ENCODE measurements around the gene PKNOX2.

The PKNOX2 gene

GRCh38 chr11:125267548-125267947, 103.0 kb downstream of the PKNOX2 start:
- DNase-seq, result no peak

GRCh38 chr11:125268611-125269010, 104.1 kb downstream of the PKNOX2 start:
- no peak for DNase-seq

GRCh38 chr11:125270106-125270505, 105.6 kb downstream of the PKNOX2 start:
- DNase-seq, result no peak

DNA sequence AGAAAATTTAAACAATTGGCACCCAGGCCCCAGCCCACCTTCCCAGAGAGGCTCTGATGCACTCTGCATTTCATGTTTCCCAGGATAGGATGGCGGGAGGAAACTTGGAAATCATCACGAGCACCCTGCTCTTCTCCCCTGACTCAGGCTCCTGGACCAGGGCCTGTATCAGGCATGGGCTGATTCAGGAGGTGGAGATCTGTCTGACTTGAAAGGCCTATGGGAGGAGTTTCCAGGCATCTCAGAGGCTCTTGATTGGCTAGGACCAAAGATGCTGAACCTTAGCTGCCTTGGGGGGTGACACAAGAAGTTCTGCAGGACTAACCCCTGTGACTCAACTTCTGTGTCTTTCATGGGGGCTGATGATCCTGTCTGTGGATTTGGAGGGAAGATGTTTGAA, 106.2 kb downstream of the PKNOX2 start:
- DNase-seq, result no peak

DNA sequence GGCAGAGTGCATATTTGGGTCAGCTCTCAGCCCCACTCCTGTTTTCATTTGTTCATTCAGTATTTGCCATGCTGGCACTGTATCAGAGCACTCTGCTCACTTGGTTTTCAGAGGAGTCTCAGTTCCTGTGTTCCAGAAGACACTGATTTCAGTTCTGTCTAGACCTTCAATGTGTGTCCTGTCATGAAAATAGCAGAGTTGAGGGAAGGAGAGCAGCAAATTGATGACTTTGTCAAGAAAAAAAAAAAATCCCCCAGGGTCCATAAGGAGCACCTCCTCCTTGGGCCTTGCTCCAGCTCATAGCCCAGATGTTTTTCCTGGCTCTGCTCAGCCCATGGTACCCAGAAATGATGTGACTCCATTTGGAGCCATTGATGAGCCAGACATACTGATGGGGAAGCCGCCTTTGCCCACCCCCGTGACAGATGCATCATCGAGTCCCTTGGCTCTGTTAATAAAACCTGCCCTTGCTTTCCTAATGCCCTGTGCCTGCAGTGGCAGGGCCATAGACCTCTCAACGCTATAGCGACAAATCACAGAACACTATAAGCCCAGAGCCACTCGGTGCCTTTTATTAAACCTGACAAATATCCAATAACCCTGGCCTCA, 107.0 kb downstream of the PKNOX2 start:
- DNase-seq, result no peak

DNA sequence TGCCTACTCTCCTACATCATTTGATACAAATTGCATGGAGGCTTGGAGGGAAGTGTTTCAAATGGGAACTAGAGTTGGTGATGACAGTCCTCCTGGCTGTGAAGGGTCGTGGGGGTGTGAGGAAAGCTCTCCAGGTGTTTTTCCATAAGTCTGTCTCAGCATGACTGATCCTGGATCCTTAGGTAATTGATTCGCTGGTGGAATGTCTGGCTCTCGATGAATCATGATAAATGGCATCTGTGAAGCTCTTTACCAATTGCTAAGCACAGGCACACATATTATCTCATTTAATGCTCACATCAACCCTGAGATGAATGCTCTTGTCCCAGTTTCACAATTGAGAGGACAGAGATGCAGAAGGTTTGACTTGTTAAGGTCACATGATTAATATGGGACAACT, 107.5 kb downstream of the PKNOX2 start:
- DNase-seq, result no peak

- DNase-seq, result no peak
Measured at GRCh38 chr11:125272821-125273220, 108.3 kb downstream of the PKNOX2 start.

DNA sequence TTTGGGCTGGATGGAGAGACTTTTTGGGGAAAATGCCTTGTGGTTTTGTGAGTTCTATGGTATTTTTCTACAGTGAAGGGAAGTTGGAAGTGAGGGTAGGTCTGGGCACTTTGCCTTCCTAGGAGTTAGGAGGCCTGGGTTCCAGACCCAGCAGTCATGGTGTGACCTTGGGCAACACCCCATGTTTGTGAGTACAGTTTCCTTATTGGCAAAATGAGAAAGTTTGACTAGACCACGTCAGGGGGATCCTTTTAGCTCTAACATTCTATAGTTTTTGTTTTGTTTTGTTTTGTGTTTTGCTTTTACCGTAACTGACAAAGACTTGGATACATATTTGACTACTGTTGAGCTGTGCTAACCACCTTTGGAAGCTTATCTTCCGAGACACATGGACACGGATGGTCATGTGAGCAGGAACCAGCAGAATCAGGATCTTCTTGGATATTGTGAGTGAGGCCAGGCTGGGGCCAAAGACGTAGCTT, 109.0 kb downstream of the PKNOX2 start:
- DNase-seq, result no peak

- no peak for DNase-seq
Measured at GRCh38 chr11:125274309-125274708, 109.8 kb downstream of the PKNOX2 start.

DNA sequence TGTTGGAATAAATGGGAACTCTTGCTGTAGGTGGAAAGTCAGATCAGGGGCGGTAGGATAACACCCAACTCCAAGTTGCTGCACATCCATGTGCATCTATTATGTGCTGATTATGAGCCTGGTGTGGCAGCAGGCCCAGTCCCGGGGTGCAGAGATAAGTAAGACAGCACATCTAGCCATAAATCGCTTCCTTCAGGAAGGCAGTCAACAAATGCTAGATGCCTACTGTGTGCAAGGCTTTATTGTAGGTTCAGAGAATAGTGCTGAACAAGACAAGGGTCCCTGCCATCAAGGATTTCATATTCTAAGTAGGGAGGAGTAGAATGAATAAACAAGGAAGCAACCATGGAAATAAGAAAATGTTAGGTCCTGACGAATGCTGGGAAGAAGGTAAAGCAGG, 110.2 kb downstream of the PKNOX2 start:
- no peak for DNase-seq

GRCh38 chr11:125275905-125276618, 111.5 kb downstream of the PKNOX2 start:
- DNase-seq, result peak; percentile 2

- no peak for DNase-seq
Measured at GRCh38 chr11:125276619-125276976, 112.0 kb downstream of the PKNOX2 start.

- DNase-seq, result no peak
Measured at GRCh38 chr11:125279676-125280418, 115.3 kb downstream of the PKNOX2 start.

- no peak for DNase-seq
Measured at GRCh38 chr11:125280646-125281045, 116.1 kb downstream of the PKNOX2 start.

DNA sequence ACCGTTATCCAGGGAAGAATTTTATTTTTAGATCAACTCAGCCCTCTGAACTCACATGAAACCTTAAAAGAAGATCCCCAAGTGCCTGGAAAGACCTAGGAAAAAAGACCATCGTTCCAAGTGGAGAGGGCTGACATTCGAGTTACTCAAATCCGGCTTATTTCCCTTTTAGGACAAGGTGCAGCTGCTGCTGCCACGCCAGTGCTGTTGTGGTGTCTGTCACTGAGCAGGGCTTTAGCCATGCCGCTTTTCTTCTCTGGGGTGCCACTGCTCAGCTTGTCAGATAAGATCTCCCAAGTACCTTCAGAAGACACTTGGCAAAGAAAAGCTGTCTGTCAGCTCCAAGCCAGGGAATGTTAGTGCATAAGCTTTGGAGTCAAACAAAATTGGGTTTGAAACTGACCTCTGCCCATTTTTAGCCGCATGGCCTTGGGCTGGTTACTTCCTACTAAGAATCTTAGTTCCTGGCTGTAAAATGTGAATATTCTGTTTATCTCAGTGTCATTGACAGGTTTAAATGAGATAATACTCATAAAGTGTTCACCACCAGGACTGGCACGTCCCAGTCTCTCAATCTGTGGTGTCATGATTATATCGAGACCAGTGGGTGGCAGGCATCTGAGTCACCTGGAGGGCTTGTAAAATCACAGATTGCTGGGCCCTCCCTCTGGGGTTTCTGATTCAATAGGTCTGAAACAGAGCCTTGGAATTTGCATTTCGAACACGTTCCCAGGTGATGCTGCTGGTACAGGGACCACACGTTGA, 117.5 kb downstream of the PKNOX2 start:
- no peak for DNase-seq

- DNase-seq, result no peak
Measured at GRCh38 chr11:125282596-125282914, 118.0 kb downstream of the PKNOX2 start.

DNA sequence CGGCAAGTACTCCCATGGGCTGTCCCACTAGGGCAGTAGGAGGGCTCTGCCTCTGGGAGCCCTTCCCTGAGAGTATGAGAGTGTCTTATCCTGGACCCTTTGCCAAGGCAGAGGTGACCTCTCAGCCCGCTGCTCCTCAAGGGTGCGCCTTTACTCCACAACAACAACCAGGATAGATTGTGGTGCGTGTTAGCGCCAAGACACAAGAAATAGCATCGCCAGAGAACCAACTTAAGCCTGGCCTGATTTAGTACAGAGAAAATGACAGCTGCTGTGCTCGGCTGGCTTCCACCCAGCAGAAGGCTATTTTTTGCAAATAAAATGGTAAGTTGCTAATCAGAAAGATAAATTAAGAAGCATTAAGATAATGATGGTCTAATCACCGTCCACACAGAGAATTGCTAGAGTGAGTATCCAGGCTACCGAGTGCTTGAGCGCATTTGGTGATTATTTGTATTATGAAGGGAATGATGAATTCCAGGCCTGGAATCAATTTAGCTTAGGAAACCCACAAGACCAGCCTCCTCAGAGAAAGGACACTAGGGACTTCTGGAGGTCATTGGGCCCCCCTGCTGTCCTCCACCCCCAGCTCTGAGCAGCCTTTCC, 119.8 kb downstream of the PKNOX2 start:
- no peak for DNase-seq

DNA sequence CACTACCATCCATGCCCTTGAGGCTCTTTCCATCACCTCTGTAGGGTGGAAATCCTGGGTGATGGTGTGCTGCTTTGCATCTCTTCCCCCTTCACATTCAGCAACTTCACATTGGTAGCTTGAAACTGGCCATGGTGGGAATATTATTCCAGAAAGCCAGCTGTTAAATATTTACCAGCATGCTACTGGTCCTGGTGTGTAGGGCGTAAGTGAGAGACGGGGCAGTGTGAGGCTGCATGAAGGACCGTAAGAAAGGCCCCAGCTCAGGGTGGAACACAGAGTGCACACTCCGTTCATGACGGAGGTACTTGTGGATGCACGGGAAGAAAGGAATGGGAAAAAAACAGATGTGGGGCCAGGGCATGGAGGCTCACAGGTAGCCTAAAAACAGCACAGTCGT, 121.3 kb downstream of the PKNOX2 start:
- DNase-seq, result no peak

DNA sequence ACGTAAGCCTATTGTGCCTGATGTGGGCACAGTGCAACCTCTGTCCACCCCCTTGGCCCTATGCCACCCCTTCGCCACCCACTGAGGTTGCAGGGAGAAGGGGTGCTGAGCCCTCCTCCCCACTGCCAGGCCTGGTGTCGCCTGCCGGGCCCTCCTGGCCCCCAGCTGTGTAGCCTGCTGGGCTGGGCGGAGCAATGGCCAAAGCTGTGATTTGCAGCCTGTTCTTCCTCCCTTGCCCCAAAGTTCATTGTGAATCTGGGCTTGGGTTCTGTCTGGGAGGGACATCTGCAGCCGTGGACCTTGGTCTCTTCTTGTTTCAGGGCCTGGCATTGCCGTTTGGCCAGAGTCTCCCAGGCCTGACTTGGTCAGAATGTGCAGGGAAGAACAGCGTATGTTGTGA, 121.9 kb downstream of the PKNOX2 start:
- DNase-seq, result no peak

- no peak for DNase-seq
Measured at GRCh38 chr11:125287491-125288210, 123.1 kb downstream of the PKNOX2 start.

- DNase-seq, result no peak
Measured at GRCh38 chr11:125289419-125290098, 125.0 kb downstream of the PKNOX2 start.

DNA sequence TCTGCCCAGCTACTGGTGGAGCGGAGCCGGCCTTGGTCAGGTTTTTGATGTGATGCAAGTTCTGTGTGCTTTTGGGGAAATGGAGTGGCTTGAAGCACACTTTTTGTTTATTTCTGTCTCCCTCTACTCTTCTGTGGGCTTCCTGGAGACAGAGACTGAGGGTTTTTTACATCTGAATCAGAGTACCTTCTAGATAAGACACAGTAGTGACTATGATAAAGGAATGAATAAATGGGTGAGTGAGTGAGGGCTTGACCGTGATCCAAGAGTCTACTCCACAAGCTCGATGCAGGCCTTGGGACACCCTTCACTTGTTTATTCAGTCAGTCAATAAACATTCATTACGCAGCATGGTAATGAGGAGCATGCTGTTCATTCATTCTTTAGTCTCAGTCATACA, 125.7 kb downstream of the PKNOX2 start:
- no peak for DNase-seq

Data from SHP77 treated with DMSO at 0.1 percent for 48 hours (cell line).